GM18909 (cell line): Measurements from ENCODE around the gene CACNB4.
"Not testable (repeated sequence)": the region's sequence is repeated elsewhere in the genome, so short reads cannot be mapped to it uniquely, and the experiment has no call there.

ENCODE experiments used
- ATAC-seq: cut with Tn5 transposase; IDR thresholded peaks from one replicate; pipeline ENCODE4 v1.9.1; 2021; ENCODE audit warnings: mild to moderate bottlenecking; ENCODE audit not compliant: unreplicated experiment, poor library complexity

Gene CACNB4

GRCh38 chr2:152090726-152091125 lies 8.1 kb downstream of the CACNB4 start:
- not testable (repeated sequence) for ATAC-seq

- no peak for ATAC-seq
Observed at GRCh38 chr2:152089238-152089637, 9.6 kb downstream of the CACNB4 start.

- ATAC-seq: no peak
Observed at GRCh38 chr2:152088006-152088405, 10.8 kb downstream of the CACNB4 start.

GRCh38 chr2:152086231-152086630 lies 12.6 kb downstream of the CACNB4 start:
- ATAC-seq: no peak

- no peak for ATAC-seq
Observed at GRCh38 chr2:152084076-152084475, 14.8 kb downstream of the CACNB4 start.

- ATAC-seq: no peak
Observed at GRCh38 chr2:152083202-152083875, 15.5 kb downstream of the CACNB4 start.

GRCh38 chr2:152078662-152079061 lies 20.2 kb downstream of the CACNB4 start:
- peak; percentile 93 for ATAC-seq

- no peak for ATAC-seq
Observed at GRCh38 chr2:152078023-152078422, 20.8 kb downstream of the CACNB4 start.

GRCh38 chr2:152075461-152076050 lies 23.3 kb downstream of the CACNB4 start:
- ATAC-seq: no peak

- ATAC-seq: no peak
Observed at GRCh38 chr2:152072011-152072410, 26.8 kb downstream of the CACNB4 start.

- ATAC-seq: no peak
Observed at GRCh38 chr2:152071518-152071917, 27.3 kb downstream of the CACNB4 start.

- peak; percentile 78 for ATAC-seq
Observed at GRCh38 chr2:152071092-152071491, 27.8 kb downstream of the CACNB4 start.

GRCh38 chr2:152068226-152068625 lies 30.6 kb downstream of the CACNB4 start:
- ATAC-seq: no peak

- no peak for ATAC-seq
Observed at GRCh38 chr2:152067823-152068222, 31.0 kb downstream of the CACNB4 start.

- ATAC-seq: no peak
Observed at GRCh38 chr2:152065945-152066344, 32.9 kb downstream of the CACNB4 start.

- ATAC-seq: no peak
Observed at GRCh38 chr2:152064001-152064400, 34.8 kb downstream of the CACNB4 start.

GRCh38 chr2:152063325-152063924 lies 35.4 kb downstream of the CACNB4 start:
- ATAC-seq: no peak

GRCh38 chr2:152062125-152063091 lies 36.4 kb downstream of the CACNB4 start:
- peak; percentile 82 for ATAC-seq

GRCh38 chr2:152061383-152061782 lies 37.5 kb downstream of the CACNB4 start:
- no peak for ATAC-seq

GRCh38 chr2:152058655-152059054 lies 40.2 kb downstream of the CACNB4 start:
- ATAC-seq: no peak

- no peak for ATAC-seq
Observed at GRCh38 chr2:152056418-152056817, 42.4 kb downstream of the CACNB4 start.
